GM21381 (cell line): ENCODE measurements around the gene PARP4.
"Not testable (repeated sequence)": the region's sequence is repeated elsewhere in the genome, so short reads cannot be mapped to it uniquely, and the experiment has no call there.

Source experiments
- ATAC-seq: cut with Tn5 transposase; IDR thresholded peaks from one replicate; pipeline ENCODE4 v1.9.1; 2021; ENCODE audit warnings: mild to moderate bottlenecking, moderate library complexity; ENCODE audit not compliant: unreplicated experiment

The PARP4 gene

DNA sequence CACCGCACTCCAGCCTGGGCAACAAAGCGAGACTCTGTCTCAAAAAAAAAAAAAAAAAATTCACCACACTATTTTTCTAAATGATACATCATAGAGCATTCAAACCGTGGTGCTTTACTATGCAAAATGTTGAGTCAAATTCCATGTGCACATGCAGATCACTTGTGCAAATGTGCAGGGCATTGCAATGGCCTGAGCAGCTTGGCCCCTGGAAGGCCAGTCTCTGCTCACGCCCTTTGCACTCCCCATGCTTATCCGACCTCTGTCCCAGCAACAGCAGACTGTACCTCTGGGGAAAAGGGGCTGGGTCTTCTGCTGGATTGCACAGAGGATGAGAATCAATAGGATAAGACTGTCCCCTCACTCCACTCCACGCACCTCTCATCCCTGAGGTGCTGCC lies 58.5 kb downstream of the PARP4 start:
- ATAC-seq: no peak

DNA sequence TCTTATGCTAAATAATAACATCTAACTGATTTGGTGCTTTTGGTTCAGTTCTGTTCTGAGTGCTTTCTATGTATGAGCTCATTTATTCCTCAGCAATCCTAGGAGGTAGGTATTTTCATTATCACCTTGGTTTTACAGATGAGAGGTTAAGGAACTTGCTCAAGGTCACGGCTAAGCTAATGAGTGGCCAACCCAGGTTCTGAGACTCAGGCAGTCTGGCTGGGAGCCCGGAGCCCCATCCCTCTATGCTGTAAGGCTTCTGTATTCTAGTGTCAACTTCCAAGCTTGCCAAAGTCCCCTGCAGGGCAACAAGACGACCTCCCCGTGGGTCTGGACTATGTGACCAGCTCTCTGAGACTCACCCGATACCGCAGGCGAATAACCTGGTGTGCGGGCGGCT lies 60.5 kb downstream of the PARP4 start:
- ATAC-seq: no peak

DNA sequence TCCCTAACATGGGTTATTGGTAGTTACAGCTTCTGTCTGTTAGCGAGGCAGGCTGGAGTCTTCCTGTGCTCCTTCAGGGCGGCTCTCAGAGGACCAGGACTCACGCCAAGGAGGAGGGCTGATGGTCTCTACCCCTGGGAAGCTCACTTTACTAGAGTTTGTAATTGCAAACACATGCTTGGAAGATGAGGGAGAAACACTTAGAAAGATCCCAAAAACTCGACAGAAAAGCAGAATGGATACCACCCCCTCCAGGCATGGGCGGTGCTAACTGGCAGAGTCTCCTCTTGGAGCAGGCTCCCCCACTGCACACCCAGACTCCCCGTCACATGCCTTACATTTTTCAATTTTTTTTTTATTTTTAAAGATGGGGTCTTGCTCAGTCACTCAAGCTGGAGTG lies 62.0 kb downstream of the PARP4 start:
- ATAC-seq: no peak

DNA sequence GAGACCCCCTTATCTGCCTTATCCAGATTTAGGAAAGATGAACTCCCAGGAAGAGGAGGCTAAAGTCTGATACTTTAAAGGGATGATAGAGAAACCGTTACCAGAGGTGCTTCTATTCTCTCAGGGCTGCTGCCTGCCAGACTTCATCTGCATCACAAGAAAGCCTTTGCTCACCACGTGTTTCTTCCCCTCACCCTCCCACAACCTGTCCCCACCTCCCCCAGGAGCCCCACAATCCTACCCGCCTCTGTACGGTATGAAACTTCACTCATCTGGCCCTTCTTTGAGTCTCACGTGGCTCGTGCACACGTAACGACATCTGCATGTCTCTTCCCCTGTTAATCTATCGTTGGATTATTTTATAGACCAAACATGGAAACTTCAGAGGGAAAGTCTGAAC lies 67.7 kb downstream of the PARP4 start:
- ATAC-seq: not testable (repeated sequence)

DNA sequence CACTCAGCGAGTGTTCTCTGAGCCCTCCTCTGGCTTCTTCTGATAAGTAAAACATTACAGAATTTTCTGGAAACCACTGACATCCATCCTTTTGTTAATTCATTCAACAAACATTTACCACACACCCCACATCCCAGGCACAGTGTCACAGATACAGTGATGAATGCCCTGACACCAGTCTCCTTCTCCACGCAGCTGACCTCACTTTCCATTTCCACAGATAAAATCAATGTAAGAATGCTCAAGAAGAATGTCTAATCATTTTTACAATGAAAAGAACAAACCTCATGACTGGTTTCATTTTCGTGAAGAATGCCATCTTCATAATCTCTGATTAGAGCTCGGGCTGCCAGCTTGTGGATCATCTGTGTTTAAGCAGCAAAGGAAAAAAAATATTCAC lies 69.2 kb downstream of the PARP4 start:
- no peak for ATAC-seq

DNA sequence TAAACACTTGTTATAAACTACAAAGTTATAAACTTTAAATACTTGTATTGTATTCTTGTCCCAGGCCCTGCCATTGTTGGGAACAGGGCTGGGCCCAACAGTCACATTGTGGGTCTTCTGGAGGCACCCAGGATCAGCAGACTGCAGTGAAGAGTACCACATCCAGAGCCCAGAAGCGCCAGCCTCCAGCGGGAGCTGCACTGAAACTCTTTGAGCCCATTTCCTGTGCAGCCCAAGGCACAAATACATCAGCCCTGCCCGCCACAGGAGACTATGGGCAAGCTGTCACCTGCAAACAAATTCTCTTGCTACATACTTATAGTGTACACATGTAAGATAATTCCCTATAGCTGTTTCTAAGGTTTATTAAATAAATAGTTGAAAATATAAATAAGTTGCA lies 86.5 kb downstream of the PARP4 start:
- not testable (repeated sequence) for ATAC-seq

DNA sequence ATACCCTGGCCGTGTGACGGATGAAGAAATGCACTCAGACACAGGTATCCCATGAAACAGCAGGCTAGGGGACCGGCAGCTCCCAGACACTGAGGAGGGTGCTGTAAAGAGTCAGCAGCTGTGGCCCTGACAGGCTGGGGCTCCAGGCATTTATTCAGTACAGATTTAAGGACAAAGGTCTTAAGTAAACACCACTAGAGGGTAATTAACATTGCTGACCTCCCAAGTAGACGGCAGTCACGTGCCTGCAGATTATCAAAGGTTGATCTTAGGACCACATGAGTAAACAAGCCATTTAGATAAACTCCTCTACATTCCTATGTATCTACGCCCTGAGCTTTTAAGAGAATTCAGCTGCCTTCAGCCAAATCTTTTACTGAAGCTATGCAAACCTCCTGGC lies 92.9 kb downstream of the PARP4 start:
- ATAC-seq: not testable (repeated sequence)

DNA sequence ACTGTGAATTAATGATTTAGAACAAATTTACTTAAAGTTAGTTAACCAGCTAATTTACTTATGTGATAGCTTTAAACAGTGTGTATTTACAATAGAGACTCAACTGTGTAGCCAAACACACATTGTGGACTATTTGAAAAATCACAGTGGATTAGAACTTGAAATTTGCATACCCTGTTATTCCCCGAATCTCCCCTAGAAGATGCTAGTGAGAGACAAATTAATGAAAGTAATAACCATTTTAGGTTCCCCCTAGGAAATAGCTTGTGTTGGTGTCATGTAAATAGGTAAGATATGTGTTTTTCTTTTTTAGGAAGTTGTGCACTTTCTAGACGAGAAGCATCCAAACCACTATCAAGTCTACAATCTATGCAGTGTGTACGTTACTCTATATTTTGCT lies 104.7 kb downstream of the PARP4 start:
- ATAC-seq: no peak

DNA sequence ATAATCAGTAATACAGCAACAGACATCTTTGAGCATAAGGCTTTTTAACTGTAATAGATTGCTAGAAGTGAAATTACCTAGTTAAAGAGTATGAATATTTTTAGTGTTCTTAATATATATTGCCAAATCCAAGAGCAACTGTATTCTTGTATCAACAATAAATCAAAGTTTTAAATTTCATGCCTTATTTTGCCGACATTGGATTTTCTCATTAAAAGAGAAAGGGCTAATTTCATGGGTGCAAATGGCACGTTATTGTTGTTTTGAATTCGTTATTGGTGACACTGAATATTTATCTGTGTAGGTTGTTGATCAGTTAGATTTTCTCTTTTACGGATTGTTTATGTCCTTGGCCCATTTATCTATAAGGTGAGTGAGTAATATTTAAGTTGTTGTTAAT lies 106.1 kb downstream of the PARP4 start:
- ATAC-seq: no peak

DNA sequence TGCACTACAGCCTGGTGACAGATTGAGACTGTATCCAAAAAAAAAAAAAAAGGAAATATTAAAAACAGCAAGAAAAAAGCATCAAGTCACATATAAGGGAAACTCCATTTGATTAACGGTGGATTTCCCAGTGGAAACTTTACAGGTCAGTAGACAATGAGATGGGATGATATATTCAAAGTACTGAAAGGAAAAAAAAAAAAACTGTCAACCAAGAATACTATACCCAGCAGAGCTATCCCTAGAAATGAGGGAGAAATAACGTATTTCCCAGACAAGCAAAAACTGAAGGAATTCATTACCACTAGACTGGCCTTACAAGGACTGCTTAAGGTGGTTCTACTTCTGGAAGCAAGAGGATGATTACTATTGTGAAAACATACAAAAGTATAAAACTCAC lies 115.8 kb downstream of the PARP4 start:
- ATAC-seq: no peak

DNA sequence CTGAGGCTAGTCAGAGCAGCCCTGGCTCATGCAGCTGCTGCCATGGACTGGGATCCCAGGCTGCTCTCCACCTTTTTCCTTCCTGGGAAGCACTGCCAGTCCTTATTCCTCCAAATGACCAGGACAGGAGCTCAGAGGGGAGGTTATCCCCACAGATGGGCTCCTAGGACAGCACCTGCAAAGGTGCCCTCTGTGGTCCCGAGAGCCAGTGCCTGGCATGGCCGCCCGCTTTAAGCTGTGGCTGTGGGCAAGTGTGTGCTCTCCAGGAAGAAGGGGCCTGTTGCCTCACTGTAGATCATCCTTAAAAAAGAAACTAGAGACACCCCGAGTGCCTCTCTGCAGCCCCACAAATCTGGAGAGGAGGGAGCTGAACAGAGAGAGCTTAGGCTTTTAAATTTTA lies 119.6 kb downstream of the PARP4 start:
- no peak for ATAC-seq

DNA sequence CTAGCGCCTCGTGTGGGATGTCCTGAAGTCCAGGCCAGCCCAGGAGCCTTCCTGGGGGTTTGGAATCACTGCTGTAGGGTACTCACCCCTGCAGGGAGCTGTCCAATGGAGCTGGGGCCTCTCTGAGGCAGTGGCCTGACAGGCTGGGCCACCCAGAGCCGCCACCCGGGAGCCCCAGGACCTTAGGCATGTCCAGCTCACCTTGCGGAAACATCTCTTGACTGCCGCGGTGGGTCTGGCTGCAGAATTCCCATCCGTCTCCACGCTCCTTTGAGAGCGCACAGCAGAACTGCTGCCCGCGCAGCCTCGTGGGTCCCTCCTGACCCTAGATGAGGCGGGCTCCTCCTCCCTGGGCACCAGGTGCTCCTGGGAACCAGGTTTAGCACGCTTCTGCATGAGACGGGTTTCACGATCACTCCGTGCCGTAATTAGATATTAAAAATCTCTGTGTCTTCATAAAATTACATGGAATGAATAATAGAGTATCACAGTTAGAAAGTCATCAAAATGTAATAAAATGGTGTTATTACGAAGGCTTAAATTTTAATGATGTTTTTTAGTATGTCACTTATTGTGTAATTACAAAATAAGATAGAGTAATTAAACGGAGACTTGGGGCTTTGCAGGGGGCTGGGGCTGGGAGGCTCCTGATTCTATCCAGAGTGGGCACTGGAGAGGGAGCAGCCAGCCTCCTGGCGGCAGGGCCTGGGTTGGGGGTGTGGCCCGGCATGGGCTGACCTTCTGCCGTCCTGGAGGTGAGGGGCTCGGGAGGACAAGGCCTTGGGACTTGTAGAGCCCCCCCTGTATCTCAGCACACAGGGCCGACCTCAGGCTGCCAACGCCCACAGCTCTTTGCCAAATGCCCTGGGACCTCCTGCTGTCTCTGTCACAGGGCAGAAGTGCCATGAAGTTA lies 120.6 kb downstream of the PARP4 start:
- not testable (repeated sequence) for ATAC-seq

DNA sequence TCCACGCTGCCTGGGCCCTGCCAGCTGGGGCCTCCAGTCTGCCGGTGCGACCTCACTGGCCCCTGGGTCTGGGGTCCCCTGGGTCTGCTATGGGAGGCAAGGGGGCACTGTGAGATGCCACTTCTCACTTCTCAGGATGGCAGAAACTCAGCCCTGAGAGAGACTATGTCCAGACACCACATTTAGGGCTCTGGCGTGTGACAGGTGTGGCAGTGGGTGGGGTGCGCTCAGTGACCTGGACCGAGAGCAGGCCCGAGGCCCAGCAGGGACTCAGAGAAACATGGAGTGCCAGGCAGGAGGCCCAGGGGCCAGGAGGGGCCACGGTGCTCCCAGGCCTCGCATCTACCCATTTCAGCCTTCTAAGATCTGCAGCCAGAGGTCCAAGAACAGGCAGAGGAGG lies 121.8 kb downstream of the PARP4 start:
- not testable (repeated sequence) for ATAC-seq

DNA sequence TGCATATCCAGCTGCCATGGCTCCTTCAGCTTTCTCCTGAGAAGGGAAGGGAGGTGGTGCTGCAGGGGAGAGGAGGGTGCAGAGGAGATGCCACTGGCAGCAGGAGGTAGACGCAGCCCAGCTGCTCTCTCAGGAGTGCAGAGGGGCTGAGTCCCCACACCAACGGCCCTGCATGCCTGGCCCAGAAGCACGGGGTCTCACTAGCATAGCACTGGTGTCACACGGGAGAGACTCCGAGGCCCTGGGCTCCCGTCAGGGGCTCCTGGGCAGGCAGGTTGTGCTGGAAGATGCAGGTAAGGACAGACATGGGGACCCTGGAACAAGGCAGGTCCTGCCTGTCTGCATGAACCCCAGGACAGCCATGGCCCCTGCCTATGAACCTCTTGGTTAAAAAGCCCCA lies 123.1 kb downstream of the PARP4 start:
- no peak for ATAC-seq

DNA sequence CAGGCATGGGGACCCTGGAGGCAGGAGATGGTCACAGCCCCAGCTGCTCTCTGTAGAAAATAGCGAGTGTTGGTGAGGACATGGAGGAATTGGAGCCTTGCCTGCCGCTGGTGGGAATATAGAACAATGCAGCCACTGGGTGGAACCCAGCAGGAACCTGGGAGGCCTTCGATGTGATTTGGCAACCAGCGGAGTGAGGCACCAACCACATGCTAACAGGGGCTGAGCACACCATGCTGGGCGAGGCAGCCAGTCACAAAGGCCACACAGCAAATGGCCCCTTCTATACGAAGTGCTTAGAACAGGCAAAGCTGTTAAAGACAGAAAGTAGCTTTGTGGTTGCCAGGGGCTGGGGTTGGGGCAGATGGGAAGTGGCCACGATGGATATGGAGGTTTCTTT lies 123.8 kb downstream of the PARP4 start:
- ATAC-seq: not testable (repeated sequence)

DNA sequence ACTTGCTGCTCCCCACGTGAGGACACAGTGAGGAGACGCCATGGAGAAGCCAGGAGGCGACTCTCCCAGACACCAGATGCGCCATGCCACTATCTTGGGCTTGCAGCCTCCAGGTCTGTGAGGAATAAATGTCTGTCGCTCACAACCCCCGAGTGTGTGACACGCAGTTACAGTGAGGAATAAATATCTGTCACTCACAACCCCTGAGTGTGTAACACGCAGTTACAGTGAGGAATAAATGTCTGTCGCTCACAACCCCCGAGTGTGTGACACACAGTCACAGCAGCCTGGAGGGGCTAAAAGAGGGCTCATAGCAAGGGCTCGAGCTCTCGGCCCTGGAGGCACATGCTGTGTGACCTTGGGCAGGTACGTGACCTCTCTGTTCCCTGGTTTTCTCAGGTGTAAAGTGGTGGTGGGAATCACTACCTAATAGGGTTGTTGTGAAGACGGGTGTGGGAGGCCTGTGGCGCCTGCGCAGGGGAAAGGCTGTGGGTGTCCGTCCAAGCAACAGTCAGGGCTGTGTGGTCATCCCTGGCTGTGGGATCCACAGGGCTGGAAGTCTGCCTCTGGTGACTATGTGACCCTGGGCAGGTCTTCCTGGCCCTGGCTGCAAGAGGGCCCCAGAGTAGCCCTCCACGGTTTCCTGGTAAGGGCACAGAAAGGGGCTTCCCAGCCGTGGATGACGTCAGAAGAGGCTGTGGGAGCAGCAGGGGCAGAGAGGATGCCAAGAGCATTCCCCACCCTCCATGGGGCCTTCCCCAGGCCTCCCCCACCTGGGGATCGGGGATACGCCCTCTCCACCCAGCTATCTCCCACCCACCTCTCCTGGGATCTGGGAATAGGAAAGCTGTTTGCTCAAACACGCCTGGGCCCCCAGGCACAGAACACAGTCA lies 125.5 kb downstream of the PARP4 start:
- no peak for ATAC-seq

DNA sequence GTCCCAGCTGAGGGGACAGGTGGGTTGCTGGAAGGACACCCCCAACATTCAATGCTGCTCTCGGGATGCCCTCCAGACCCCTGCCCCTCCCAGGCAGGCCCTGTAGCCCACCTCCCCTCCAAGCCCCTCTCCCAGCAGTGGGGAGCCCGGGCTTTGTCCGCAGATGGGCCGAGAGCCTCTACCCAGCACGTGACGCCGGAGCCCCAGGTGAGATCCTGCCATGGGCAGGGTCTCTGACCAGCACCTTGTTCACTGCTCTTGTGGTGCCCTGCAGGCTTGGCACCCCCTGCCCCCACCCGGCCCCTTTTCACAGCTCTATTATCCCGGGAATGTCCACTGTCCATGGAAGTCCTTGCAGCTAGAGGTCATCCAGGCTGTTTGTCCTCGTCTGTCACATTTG lies 126.7 kb downstream of the PARP4 start:
- ATAC-seq: no peak

DNA sequence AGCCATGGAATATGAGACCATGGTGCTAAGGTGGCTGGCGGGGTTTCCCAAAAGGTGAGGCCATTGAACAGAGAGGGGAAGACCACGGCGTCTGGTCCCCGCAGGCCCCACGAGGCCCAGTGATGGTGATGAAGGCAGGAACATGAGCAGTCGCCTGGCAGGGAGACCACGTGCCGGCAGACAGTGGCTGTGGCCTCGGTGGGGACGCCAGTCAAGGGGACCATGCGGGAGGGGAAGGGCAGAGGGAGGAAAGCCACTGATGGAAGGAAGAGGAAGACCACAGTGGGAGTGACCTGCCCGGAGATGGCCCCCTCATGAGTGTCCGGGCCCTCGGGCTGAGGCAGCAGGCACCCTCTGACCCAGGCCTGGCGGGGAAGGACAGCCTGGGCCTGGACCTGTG lies 127.6 kb downstream of the PARP4 start:
- ATAC-seq: not testable (repeated sequence)

DNA sequence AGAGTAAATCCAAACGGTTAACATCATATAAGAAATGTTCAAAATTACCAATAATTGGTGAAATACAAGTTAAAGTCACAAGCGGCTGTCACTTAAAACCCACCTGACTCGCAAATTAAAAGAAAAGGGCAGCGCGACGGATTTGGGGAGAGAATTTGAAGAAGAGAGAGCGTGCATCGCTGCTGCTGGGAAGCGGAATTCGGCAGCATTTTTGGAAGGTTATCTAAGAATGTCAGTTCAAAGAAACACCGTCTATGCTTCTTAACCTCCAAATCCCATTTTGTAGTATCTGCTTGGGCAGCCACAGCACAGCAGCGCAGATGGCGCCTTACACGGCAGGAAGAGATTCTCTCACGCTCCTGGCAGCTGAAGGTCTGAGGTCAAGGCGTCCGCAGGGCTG lies 128.5 kb downstream of the PARP4 start:
- ATAC-seq: not testable (repeated sequence)

DNA sequence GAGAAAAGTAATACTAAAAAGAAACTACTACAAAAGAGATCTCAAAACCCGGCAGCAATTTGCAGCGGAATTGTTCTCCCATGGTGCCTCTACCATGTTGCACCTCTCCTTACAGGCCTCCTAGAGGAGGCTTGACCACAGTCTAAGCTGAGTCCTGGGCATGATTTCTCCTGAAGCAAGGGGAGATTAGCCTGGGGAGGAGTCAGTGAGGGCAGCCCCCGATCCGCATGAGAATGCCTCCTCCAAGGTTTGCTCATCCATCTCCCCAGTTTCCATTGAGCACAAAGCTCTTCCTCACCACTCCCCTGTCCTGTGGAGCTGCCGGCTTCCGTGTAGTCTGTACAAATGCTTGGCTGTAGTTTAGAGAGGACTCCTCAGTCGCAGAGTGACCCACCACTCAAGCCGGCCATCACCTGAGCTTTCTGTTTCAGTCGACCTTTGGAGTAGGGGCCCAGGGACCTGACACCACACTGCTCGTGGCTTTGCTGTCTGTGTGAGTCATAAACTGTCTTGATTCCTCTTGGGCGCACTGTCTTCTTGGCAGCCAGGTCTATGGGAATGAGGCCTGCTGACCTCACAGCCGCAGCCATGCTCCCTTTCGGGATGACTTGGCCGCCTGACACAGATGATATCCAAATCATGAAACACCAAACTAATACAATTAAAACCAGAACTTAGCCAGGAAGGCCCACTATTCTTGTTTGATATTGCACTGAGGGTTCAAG lies 130.9 kb downstream of the PARP4 start:
- ATAC-seq: no peak

DNA sequence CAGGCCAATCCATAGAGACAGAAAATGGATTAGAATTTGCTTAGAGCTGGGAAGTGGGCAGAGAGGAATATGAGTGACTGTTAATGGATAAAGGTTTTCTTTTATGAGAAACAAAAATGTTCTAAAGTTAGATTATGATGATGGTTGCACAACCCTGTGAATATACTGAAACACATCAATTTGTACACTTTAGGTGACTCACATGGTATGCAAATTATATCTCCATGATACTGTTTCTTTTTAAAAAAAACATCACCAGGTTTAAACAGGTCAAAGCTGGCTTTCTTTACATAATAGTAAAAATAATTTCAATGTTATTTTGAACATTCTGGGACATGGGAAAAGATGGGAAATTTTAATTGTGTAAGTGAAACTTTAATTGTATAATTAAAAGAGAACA lies 131.7 kb downstream of the PARP4 start:
- ATAC-seq: not testable (repeated sequence)
